ENCODE measurements around the gene BTNL3.
A peak's percentile ranks its signal among the peaks of the same experiment; 100 is the strongest.
"Not testable (repeated sequence)": the region's sequence is repeated elsewhere in the genome, so short reads cannot be mapped to it uniquely, and the experiment has no call there.

The BTNL3 gene

GRCh38 chr5:181001947-181002346, 13.3 kb downstream of the BTNL3 start:
- ATAC-seq: no peak
- H3K9me3 Mint-ChIP-seq: no peaks in the 10 kb centered on the region
- peaks cover 16% of the 10 kb centered on the region for H3K27me3 Mint-ChIP-seq
- H3K27ac Mint-ChIP-seq: no peak overlapping the region
- H3K4me3 Mint-ChIP-seq: no peak overlapping the region
- no peaks in the 10 kb centered on the region for H3K36me3 Mint-ChIP-seq
- no peaks in the 10 kb centered on the region for H3K4me1 Mint-ChIP-seq

- no peak for ATAC-seq
- H3K27ac Mint-ChIP-seq: no peak overlapping the region
- no peaks in the 10 kb centered on the region for H3K9me3 Mint-ChIP-seq
- H3K4me3 Mint-ChIP-seq: no peak overlapping the region
- peaks cover 9% of the 10 kb centered on the region for H3K27me3 Mint-ChIP-seq
- H3K4me1 Mint-ChIP-seq: no peaks in the 10 kb centered on the region
- H3K36me3 Mint-ChIP-seq: no peaks in the 10 kb centered on the region
Measured at GRCh38 chr5:181005791-181006190, 17.1 kb downstream of the BTNL3 start.

- no peaks in the 10 kb centered on the region for H3K36me3 Mint-ChIP-seq
- peaks cover 9% of the 10 kb centered on the region for H3K27me3 Mint-ChIP-seq
- no peak overlapping the region for H3K4me3 Mint-ChIP-seq
- ATAC-seq: no peak
- H3K4me1 Mint-ChIP-seq: peaks cover 10% of the 10 kb centered on the region
- H3K9me3 Mint-ChIP-seq: no peaks in the 10 kb centered on the region
- no peak overlapping the region for H3K27ac Mint-ChIP-seq
Measured at GRCh38 chr5:181008136-181008535, 19.5 kb downstream of the BTNL3 start.

- H3K4me3 Mint-ChIP-seq, H3K36me3 Mint-ChIP-seq, H3K27ac Mint-ChIP-seq, H3K9me3 Mint-ChIP-seq, H3K27me3 Mint-ChIP-seq, ATAC-seq: not testable (repeated sequence)
- H3K4me1 Mint-ChIP-seq: peaks cover 10% of the 10 kb centered on the region
Measured at GRCh38 chr5:181010018-181010417, 21.4 kb downstream of the BTNL3 start.

- H3K4me3 Mint-ChIP-seq, ATAC-seq, H3K9me3 Mint-ChIP-seq, H3K27ac Mint-ChIP-seq, H3K36me3 Mint-ChIP-seq, H3K27me3 Mint-ChIP-seq: not testable (repeated sequence)
- peaks cover 10% of the 10 kb centered on the region for H3K4me1 Mint-ChIP-seq
Measured at GRCh38 chr5:181014654-181015053, 26.0 kb downstream of the BTNL3 start.

- H3K4me1 Mint-ChIP-seq, H3K36me3 Mint-ChIP-seq, H3K9me3 Mint-ChIP-seq, H3K4me3 Mint-ChIP-seq, H3K27ac Mint-ChIP-seq, ATAC-seq, H3K27me3 Mint-ChIP-seq: not testable (repeated sequence)
Measured at GRCh38 chr5:181017448-181017847, 28.8 kb downstream of the BTNL3 start.

- no peak overlapping the region for H3K4me3 Mint-ChIP-seq
- ATAC-seq: no peak
- no peak overlapping the region for H3K27ac Mint-ChIP-seq
- peaks cover 33% of the 10 kb centered on the region for H3K27me3 Mint-ChIP-seq
- no peaks in the 10 kb centered on the region for H3K4me1 Mint-ChIP-seq
- peaks cover 4% of the 10 kb centered on the region for H3K36me3 Mint-ChIP-seq
- peaks cover 16% of the 10 kb centered on the region for H3K9me3 Mint-ChIP-seq
Measured at GRCh38 chr5:181020688-181021087, 32.0 kb downstream of the BTNL3 start.

GRCh38 chr5:181024245-181025064, 35.8 kb downstream of the BTNL3 start:
- H3K27me3 Mint-ChIP-seq: peaks cover 45% of the 10 kb centered on the region
- ATAC-seq: no peak
- H3K27ac Mint-ChIP-seq: no peak overlapping the region
- H3K4me3 Mint-ChIP-seq: no peak overlapping the region
- no peaks in the 10 kb centered on the region for H3K4me1 Mint-ChIP-seq
- peaks cover 4% of the 10 kb centered on the region for H3K36me3 Mint-ChIP-seq
- H3K9me3 Mint-ChIP-seq: peaks cover 16% of the 10 kb centered on the region

GRCh38 chr5:181027452-181028031, 38.9 kb downstream of the BTNL3 start:
- Mint-ChIP-seq H3K27me3 (peaks cover 45% of the 10 kb centered on the region), H3K27ac (no peak overlapping the region)
- no peak for ATAC-seq

GRCh38 chr5:181028032-181028819, 39.6 kb downstream of the BTNL3 start:
- Mint-ChIP-seq H3K4me1 (no peaks in the 10 kb centered on the region), H3K27me3 (peaks cover 38% of the 10 kb centered on the region), H3K9me3 (peaks cover 8% of the 10 kb centered on the region), H3K27ac (no peak overlapping the region), H3K36me3 (no peaks in the 10 kb centered on the region), H3K4me3 (no peak overlapping the region)
- ATAC-seq: no peak

More at GRCh38 chr5:181027452-181028031, 38.9 kb downstream of the BTNL3 start:
- Mint-ChIP-seq H3K4me1 (no peaks in the 10 kb centered on the region), H3K4me3 (no peak overlapping the region), H3K36me3 (peaks cover 4% of the 10 kb centered on the region), H3K9me3 (peaks cover 12% of the 10 kb centered on the region)

GRCh38 chr5:181031716-181032115, 43.1 kb downstream of the BTNL3 start:
- no peaks in the 10 kb centered on the region for H3K36me3 Mint-ChIP-seq
- H3K4me1 Mint-ChIP-seq: no peaks in the 10 kb centered on the region
- H3K9me3 Mint-ChIP-seq: peaks cover 6% of the 10 kb centered on the region
- H3K27ac Mint-ChIP-seq: no peak overlapping the region
- ATAC-seq: peak; percentile 24
- peaks cover 11% of the 10 kb centered on the region for H3K27me3 Mint-ChIP-seq
- no peak overlapping the region for H3K4me3 Mint-ChIP-seq

- Mint-ChIP-seq H3K9me3 (peaks cover 6% of the 10 kb centered on the region), H3K4me3 (no peak overlapping the region), H3K4me1 (no peaks in the 10 kb centered on the region), H3K27me3 (peaks cover 36% of the 10 kb centered on the region), H3K27ac (no peak overlapping the region), H3K36me3 (no peaks in the 10 kb centered on the region)
- no peak for ATAC-seq
Measured at GRCh38 chr5:181035991-181036815, 47.6 kb downstream of the BTNL3 start.

GRCh38 chr5:181036816-181037364, 48.2 kb downstream of the BTNL3 start:
- ATAC-seq: no peak
- H3K36me3 Mint-ChIP-seq: no peaks in the 10 kb centered on the region
- no peak overlapping the region for H3K27ac Mint-ChIP-seq
- H3K9me3 Mint-ChIP-seq: peaks cover 3% of the 10 kb centered on the region
- H3K27me3 Mint-ChIP-seq: peaks cover 39% of the 10 kb centered on the region
- H3K4me1 Mint-ChIP-seq: no peaks in the 10 kb centered on the region
- no peak overlapping the region for H3K4me3 Mint-ChIP-seq

GRCh38 chr5:181037365-181037861, 48.8 kb downstream of the BTNL3 start:
- ATAC-seq: peak; percentile 22
- Mint-ChIP-seq H3K9me3 (no peaks in the 10 kb centered on the region), H3K27ac (no peak overlapping the region), H3K4me1 (no peaks in the 10 kb centered on the region), H3K36me3 (no peaks in the 10 kb centered on the region), H3K27me3 (peaks cover 39% of the 10 kb centered on the region), H3K4me3 (no peak overlapping the region)
